22Rv1 (cell line): ENCODE results near the gene GULP1.

Experiments
- ZFX ChIP-seq: fragments of 450-650 bp; IDR thresholded peaks from 2 replicates; pipeline ENCODE4 v1.6.1; 2017; ENCODE audit warnings: antibody characterized with exemption, borderline replicate concordance
- TF ChIP-seq, protein P1 (sequence below): fragments of 450-650 bp; IDR thresholded peaks from 2 replicates; pipeline ENCODE4 v1.5.1; 2017; ENCODE audit warnings: mild to moderate bottlenecking

DNA sequence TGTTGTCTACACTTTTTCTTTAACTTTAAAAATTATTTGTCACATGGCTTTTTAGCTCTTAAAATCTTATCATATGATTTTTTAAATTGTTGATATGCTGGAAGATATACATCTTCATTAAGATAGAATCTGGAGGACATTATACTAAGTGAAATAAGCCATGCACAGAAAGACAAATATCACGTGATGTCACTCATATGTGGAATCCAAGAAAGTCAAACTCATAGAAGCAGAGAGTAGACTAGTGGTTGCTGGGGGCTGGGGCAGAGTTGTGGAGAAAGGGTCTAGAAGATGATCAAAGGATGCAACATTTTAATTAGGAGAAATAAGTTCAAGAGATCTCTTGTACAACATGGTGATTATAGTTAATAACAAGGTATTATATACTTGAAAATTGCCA is 280.9 kb downstream of the GULP1 start:
- TF ChIP-seq, protein P1, sequence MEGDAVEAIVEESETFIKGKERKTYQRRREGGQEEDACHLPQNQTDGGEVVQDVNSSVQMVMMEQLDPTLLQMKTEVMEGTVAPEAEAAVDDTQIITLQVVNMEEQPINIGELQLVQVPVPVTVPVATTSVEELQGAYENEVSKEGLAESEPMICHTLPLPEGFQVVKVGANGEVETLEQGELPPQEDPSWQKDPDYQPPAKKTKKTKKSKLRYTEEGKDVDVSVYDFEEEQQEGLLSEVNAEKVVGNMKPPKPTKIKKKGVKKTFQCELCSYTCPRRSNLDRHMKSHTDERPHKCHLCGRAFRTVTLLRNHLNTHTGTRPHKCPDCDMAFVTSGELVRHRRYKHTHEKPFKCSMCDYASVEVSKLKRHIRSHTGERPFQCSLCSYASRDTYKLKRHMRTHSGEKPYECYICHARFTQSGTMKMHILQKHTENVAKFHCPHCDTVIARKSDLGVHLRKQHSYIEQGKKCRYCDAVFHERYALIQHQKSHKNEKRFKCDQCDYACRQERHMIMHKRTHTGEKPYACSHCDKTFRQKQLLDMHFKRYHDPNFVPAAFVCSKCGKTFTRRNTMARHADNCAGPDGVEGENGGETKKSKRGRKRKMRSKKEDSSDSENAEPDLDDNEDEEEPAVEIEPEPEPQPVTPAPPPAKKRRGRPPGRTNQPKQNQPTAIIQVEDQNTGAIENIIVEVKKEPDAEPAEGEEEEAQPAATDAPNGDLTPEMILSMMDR: no peak
- TF ChIP-seq ZFX: no peak
